Kidney epithelial cell (primary cell): Measurements from ENCODE around the gene CADM2. TPM values are rescaled to one million over a fixed set of nuclear protein-coding genes. Genes with fewer than 3 reads are reported as not detected.
A peak's percentile ranks its signal among the peaks of the same experiment; 100 is the strongest.

Experiments
- DNase-seq: peaks from one replicate; pipeline ENCODE4 v3.0.0-alpha.2; 2010; ENCODE audit warnings: low read depth
- H3K27me3 ChIP-seq: 2 replicates; pipeline ENCODE4 v1.6.0; 2011; ENCODE audit warnings: low read length; ENCODE audit not compliant: control insufficient read depth, insufficient read depth
- H3K36me3 ChIP-seq: 2 replicates; pipeline ENCODE4 v1.5.1; 2011; ENCODE audit warnings: low read length; ENCODE audit not compliant: control insufficient read depth, insufficient read depth
- H3K4me3 ChIP-seq: 2 replicates; pipeline ENCODE4 v1.5.1; 2011; ENCODE audit warnings: low read depth, mild to moderate bottlenecking, control low read depth, low read length
- CTCF ChIP-seq: IDR thresholded peaks from 2 replicates; pipeline ENCODE4 v1.5.1; 2011; ENCODE audit warnings: mild to moderate bottlenecking, moderate library complexity, low read length, control low read depth, inconsistent platforms; ENCODE audit not compliant: insufficient read depth, poor library complexity, severe bottlenecking
- total RNA-seq: library from RNA; depleted of rRNA; stranded (reverse); fragments of >200 nt; gene quantifications from 2 replicates; pipeline ENCODE4 v1.2.3, GENCODE V29; 2015

CADM2 gene
- total RNA-seq, 1 donor from 2014 or later, result 0.42 TPM

GRCh38 chr3:85586018-85586417 lies 627.2 kb downstream of the CADM2 start:
- no peak for TF ChIP-seq CTCF
- no peaks in the 10 kb centered on the region for H3K27me3 ChIP-seq
- no peaks in the 10 kb centered on the region for H3K36me3 ChIP-seq
- no peak for DNase-seq
- H3K4me3 ChIP-seq, result no peak overlapping the region

GRCh38 chr3:85589145-85589544 lies 630.4 kb downstream of the CADM2 start:
- Histone ChIP-seq H3K4me3 (no peak overlapping the region), H3K36me3 (no peaks in the 10 kb centered on the region), H3K27me3 (no peaks in the 10 kb centered on the region)
- peak; percentile 86 for DNase-seq
- no peak for TF ChIP-seq CTCF

- H3K27me3 ChIP-seq, result no peaks in the 10 kb centered on the region
- TF ChIP-seq CTCF, result no peak
These were observed 632.7 kb downstream of the CADM2 start for GRCh38 chr3:85591451-85591850.

GRCh38 chr3:85592256-85592655 lies 633.5 kb downstream of the CADM2 start:
- no peak for TF ChIP-seq CTCF
- Histone ChIP-seq H3K27me3 (no peaks in the 10 kb centered on the region), H3K4me3 (no peak overlapping the region), H3K36me3 (no peaks in the 10 kb centered on the region)
- no peak for DNase-seq

More at GRCh38 chr3:85591451-85591850, 632.7 kb downstream of the CADM2 start:
- H3K4me3 ChIP-seq, result no peak overlapping the region
- no peaks in the 10 kb centered on the region for H3K36me3 ChIP-seq
- DNase-seq, result no peak

GRCh38 chr3:85594676-85595075 lies 635.9 kb downstream of the CADM2 start:
- Histone ChIP-seq H3K27me3 (no peaks in the 10 kb centered on the region), H3K4me3 (no peak overlapping the region), H3K36me3 (no peaks in the 10 kb centered on the region)
- no peak for DNase-seq
- no peak for TF ChIP-seq CTCF

- no peak for TF ChIP-seq CTCF
- DNase-seq, result no peak
- Histone ChIP-seq H3K4me3 (no peak overlapping the region), H3K27me3 (no peaks in the 10 kb centered on the region), H3K36me3 (no peaks in the 10 kb centered on the region)
These were observed 644.6 kb downstream of the CADM2 start for GRCh38 chr3:85603378-85603777.
